Measurements from ENCODE around the gene CAPRIN1.
"Not testable (repeated sequence)": the region's sequence is repeated elsewhere in the genome, so short reads cannot be mapped to it uniquely, and the experiment has no call there.

The CAPRIN1 gene

GRCh38 chr11:34052608-34053160 lies 1.2 kb downstream of the CAPRIN1 start:
- no peak for DNase-seq

GRCh38 chr11:34053161-34053686 lies 1.7 kb downstream of the CAPRIN1 start:
- peak; percentile 54 for DNase-seq

- DNase-seq = not testable (repeated sequence)
Measured at GRCh38 chr11:34054351-34054750, 2.8 kb downstream of the CAPRIN1 start.

- DNase-seq = no peak
Measured at GRCh38 chr11:34055218-34056000, 3.9 kb downstream of the CAPRIN1 start.

GRCh38 chr11:34056672-34057071 lies 5.1 kb downstream of the CAPRIN1 start:
- DNase-seq = no peak

- no peak for DNase-seq
Measured at GRCh38 chr11:34063061-34063795, 11.7 kb downstream of the CAPRIN1 start.

- no peak for DNase-seq
Measured at GRCh38 chr11:34064291-34064690, 12.8 kb downstream of the CAPRIN1 start.

GRCh38 chr11:34065505-34066203 lies 14.1 kb downstream of the CAPRIN1 start:
- no peak for DNase-seq

- DNase-seq = not testable (repeated sequence)
Measured at GRCh38 chr11:34066766-34067165, 15.2 kb downstream of the CAPRIN1 start.

- DNase-seq = no peak
Measured at GRCh38 chr11:34067383-34068065, 16.0 kb downstream of the CAPRIN1 start.

GRCh38 chr11:34068111-34068510 lies 16.6 kb downstream of the CAPRIN1 start:
- DNase-seq = no peak

- DNase-seq = not testable (repeated sequence)
Measured at GRCh38 chr11:34071306-34071705, 19.8 kb downstream of the CAPRIN1 start.

- no peak for DNase-seq
Measured at GRCh38 chr11:34072041-34072440, 20.5 kb downstream of the CAPRIN1 start.

- no peak for DNase-seq
Measured at GRCh38 chr11:34072832-34073231, 21.3 kb downstream of the CAPRIN1 start.

- DNase-seq = no peak
Measured at GRCh38 chr11:34074391-34074790, 22.9 kb downstream of the CAPRIN1 start.

- DNase-seq = no peak
Measured at GRCh38 chr11:34075178-34075820, 23.8 kb downstream of the CAPRIN1 start.

- DNase-seq = no peak
Measured at GRCh38 chr11:34080609-34081008, 29.1 kb downstream of the CAPRIN1 start.

- no peak for DNase-seq
Measured at GRCh38 chr11:34084637-34085036, 33.1 kb downstream of the CAPRIN1 start.

- no peak for DNase-seq
Measured at GRCh38 chr11:34086554-34087283, 35.2 kb downstream of the CAPRIN1 start.

- no peak for DNase-seq
Measured at GRCh38 chr11:34091825-34092224, 40.3 kb downstream of the CAPRIN1 start.

- not testable (repeated sequence) for DNase-seq
Measured at GRCh38 chr11:34094900-34095299, 43.4 kb downstream of the CAPRIN1 start.

Data from activated gamma-delta T cell (primary cell).